OCI-LY7 (cell line): ENCODE measurements around the gene SLC4A1.

Experiments used
- CTCF ChIP-seq: fragments of 200-600 bp; sonication (generic); conservative IDR thresholded peaks from 2 replicates; pipeline ENCODE4 v1.5.1; 2014; ENCODE audit warnings: mild to moderate bottlenecking, antibody characterized with exemption, low read length, moderate library complexity, mixed read lengths
- EZH2phosphoT487 ChIP-seq: fragments of 200-600 bp; sonication (generic); IDR thresholded peaks from 2 replicates; pipeline ENCODE4 v1.6.1; 2018; ENCODE audit warnings: low read depth, borderline replicate concordance, mild to moderate bottlenecking, mixed run types, antibody characterized with exemption, low read length, moderate library complexity, mixed read lengths

- TF ChIP-seq CTCF (no peak), EZH2phosphoT487 (no peak)
These were observed 31.4 kb downstream of the SLC4A1 start for GRCh38 chr17:44236444-44236991.
